Adrenal gland (tissue), 12 donors: ENCODE results near the gene RABGAP1L. TPM values are rescaled to one million over a fixed set of nuclear protein-coding genes. Genes with fewer than 3 reads are reported as not detected.

Experiments used
- DNase-seq, 7 donors: peaks; one replicate each; pipeline ENCODE4 v3.0.0-alpha.2; 2019 to 2020
- H3K27ac ChIP-seq, 5 donors: fragments of 200-600 bp; sonication (generic) in 4 of 5; 1 replicate in 3 of 5; 2 replicates in 2 of 5; pipeline versions ENCODE4 v1.5.1 to v1.8.0; 2016 to 2020; ENCODE audit warnings: mild to moderate bottlenecking in 1 of 5
- H3K27me3 ChIP-seq: fragments of 200-600 bp; 2 replicates; pipeline ENCODE4 v1.8.0; 2021
- H3K36me3 ChIP-seq, 2 donors: fragments of 200-600 bp; replicated peaks in 1 of 2; 1 replicate in 1 of 2; 2 replicates in 1 of 2; pipeline versions ENCODE4 v1.5.1 to v1.8.0; 2018 to 2022
- H3K4me1 ChIP-seq, 2 donors: fragments of 200-600 bp; replicated peaks in 1 of 2; 1 replicate in 1 of 2; 2 replicates in 1 of 2; pipeline versions ENCODE4 v1.5.1 to v1.8.0; 2018 to 2021
- H3K4me3 ChIP-seq, 4 donors: fragments of 200-600 bp; sonication (generic) in 3 of 4; one replicate each; pipeline ENCODE4 v1.5.1; 2016 to 2018
- H3K9me3 ChIP-seq, 3 donors: fragments of 200-600 bp; sonication (generic) in 1 of 3; replicated peaks in 1 of 3; 1 replicate in 2 of 3; 2 replicates in 1 of 3; pipeline versions ENCODE4 v1.5.1 to v1.8.0; 2016 to 2021
- POLR2A ChIP-seq, 2 donors: fragments of 450-650 bp; IDR thresholded peaks; one replicate each; pipeline ENCODE4 v1.6.1; 2017; ENCODE audit warnings: antibody characterized with exemption in 2 of 2, mild to moderate bottlenecking in 2 of 2, moderate library complexity in 1 of 2
- WGBS, 4 donors: extraction: QIAGEN DNeasy Blood & Tissue Kit in 2 of 4; methylation state at CpG; one replicate each; pipeline versions ENCODE4 v1.1.5 to v1.1.7; 2013 to 2017; 5-methylcytosine and 5-hydroxymethylcytosine counted together
- intact Hi-C, 2 donors: fragments of 100-400 bp; cut with DNase I; formaldehyde crosslinking; loops; one replicate each; pipeline versions ENCODE4 v1.14.1 to v1.15.0; 2022 to 2023
- polyA plus RNA-seq, 3 donors: library from polyadenylated mRNA; stranded (reverse); fragments of 200-250 nt in 2 of 3; fragments of 350-450 nt in 1 of 3; fragmentation: Illumina TruSeq in 1 of 3; extraction: RNeasy Lipid Tissue Mini Kit (QIAGEN cat#74804) in 1 of 3; gene quantifications; one replicate each; pipeline ENCODE4 v1.2.3, GENCODE V29; 2013 to 2014
- total RNA-seq, 9 donors: library from RNA; depleted of rRNA in 4 of 9; stranded (reverse); fragments of >200 nt in 4 of 9; fragments of 120-200 nt in 1 of 9; fragmentation: NEBNext Ultra II Directional in 1 of 9; extraction: Animal tissue kit (Norgen Biotek cat#: 25700) in 1 of 9; gene quantifications; one replicate each; pipeline versions ENCODE4 v1.1.0 to v1.2.4, GENCODE V29; 2013 to 2023
- TF ChIP-seq, protein P1 (sequence below), 6 experiments: fragments of 450-650 bp in 4 of 6; fragments of 200-600 bp in 2 of 6; sonication (generic) in 1 of 6; IDR thresholded peaks; 1 replicate in 5 of 6; 2 replicates in 1 of 6; pipeline versions ENCODE4 v1.5.1 to v1.8.0; 2016 to 2021; ENCODE audit warnings: antibody characterized with exemption in 6 of 6, mild to moderate bottlenecking in 2 of 6, moderate library complexity in 1 of 6
- donor health status: healthy with polysubstance abuse.
- donor health status: Bipolar disorder and iron deficiency.
- donor health status: DM: yes; HTN: yes; CAD: no.
- donor health status: DM: no; HTN: no; CAD: no.
- donor health status: DM: no; HTN: no; CAD: no.
- donor health status: DM: yes; HTN: yes; CAD: no.

Gene RABGAP1L
- total and polyA plus RNA-seq, 12 donors, result 10.4 to 29.9 (median 19.7) TPM

DNA sequence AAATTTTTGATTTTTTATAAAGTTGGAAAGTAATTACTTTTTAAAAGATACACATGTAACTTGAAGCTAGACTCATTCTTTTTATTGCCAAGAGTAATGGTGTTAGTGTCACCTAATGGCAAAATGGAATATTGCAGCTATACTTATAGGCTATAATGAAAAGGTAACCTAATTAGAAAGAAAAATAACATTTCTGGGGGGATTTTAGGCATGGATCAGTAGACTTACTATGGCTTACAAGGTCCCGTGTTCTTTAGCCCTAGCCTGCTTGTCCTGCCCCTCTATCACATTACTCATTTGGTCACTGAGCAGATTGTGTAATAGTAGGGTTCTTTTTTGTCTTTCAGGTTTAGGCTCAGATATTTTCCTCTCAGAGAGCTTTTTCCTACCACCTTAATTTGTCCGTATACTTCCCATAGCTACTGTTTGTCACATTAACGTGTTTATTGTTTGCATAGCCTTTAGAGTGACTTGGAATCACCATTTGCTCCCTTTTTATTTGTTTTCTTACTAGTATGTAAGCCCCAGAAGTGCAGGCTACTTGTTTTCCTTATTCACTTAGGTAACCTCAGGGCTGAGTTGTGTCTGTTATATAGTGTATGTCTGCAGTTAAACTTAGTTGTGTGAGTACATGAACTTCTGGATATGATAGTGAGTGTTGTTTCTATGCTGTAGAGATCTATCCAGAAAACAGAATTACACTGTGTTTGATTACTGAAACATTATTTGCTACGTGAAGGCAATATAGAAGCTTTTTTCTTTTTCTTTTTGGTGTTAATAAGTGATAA is 58.7 kb downstream of the RABGAP1L start:
- no peaks in the 10 kb centered on the region for H3K27me3 ChIP-seq
- 28 to 37% (median 34%) methylated on average over 4 of the region's 4 CpGs for WGBS, 4 donors
- no peak overlapping the region for H3K4me3 ChIP-seq
- no peaks in the 10 kb centered on the region for H3K36me3 ChIP-seq
- H3K4me1 ChIP-seq, result no peaks in the 10 kb centered on the region
- no peak for TF ChIP-seq POLR2A (IDR thresholded peaks at IDR 0.05)
- TF ChIP-seq, protein P1, sequence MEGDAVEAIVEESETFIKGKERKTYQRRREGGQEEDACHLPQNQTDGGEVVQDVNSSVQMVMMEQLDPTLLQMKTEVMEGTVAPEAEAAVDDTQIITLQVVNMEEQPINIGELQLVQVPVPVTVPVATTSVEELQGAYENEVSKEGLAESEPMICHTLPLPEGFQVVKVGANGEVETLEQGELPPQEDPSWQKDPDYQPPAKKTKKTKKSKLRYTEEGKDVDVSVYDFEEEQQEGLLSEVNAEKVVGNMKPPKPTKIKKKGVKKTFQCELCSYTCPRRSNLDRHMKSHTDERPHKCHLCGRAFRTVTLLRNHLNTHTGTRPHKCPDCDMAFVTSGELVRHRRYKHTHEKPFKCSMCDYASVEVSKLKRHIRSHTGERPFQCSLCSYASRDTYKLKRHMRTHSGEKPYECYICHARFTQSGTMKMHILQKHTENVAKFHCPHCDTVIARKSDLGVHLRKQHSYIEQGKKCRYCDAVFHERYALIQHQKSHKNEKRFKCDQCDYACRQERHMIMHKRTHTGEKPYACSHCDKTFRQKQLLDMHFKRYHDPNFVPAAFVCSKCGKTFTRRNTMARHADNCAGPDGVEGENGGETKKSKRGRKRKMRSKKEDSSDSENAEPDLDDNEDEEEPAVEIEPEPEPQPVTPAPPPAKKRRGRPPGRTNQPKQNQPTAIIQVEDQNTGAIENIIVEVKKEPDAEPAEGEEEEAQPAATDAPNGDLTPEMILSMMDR (IDR thresholded peaks at IDR 0.05), result peak; percentile 55 to 75 (median 65)
- H3K9me3 ChIP-seq, result no peaks in the 10 kb centered on the region
- intact Hi-C loops, result loop anchor here in 1 of 2 donors (10.0 kb wide), 1 partner anchor 793 kb away; no protein-coding TSS in a partner anchor
- no peak overlapping the region for H3K27ac ChIP-seq
- no peak for DNase-seq

DNA sequence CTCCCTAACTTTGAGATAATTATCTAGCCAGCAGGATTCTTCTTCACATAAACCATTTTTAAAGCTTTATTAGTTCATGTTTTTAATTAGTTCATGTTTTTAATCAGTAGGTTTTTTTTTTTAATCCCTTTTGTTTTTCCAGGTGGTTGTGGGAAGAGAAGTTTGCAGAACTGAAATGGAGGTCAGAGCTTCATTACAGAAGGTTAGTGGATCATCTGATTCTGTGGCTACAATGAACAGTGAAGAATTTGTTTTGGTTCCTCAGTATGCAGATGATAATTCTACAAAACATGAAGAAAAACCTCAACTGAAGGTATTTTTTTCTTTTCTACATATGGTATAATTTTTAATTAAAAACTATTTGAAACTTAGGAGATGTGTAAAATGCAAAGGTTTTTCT is 59.7 kb downstream of the RABGAP1L start:
- Histone ChIP-seq H3K4me1 (no peaks in the 10 kb centered on the region), H3K9me3 (no peaks in the 10 kb centered on the region), H3K4me3 (no peak overlapping the region), H3K36me3 (no peaks in the 10 kb centered on the region), H3K27ac (no peak overlapping the region), H3K27me3 (no peaks in the 10 kb centered on the region)
- TF ChIP-seq, protein P1 (IDR thresholded peaks at IDR 0.05), result no peak
- TF ChIP-seq POLR2A (IDR thresholded peaks at IDR 0.05), result no peak
- no peak for DNase-seq
- intact Hi-C loops, result loop anchor here in 1 of 2 donors (10.0 kb wide), 1 partner anchor 794 kb away; no protein-coding TSS in a partner anchor

DNA sequence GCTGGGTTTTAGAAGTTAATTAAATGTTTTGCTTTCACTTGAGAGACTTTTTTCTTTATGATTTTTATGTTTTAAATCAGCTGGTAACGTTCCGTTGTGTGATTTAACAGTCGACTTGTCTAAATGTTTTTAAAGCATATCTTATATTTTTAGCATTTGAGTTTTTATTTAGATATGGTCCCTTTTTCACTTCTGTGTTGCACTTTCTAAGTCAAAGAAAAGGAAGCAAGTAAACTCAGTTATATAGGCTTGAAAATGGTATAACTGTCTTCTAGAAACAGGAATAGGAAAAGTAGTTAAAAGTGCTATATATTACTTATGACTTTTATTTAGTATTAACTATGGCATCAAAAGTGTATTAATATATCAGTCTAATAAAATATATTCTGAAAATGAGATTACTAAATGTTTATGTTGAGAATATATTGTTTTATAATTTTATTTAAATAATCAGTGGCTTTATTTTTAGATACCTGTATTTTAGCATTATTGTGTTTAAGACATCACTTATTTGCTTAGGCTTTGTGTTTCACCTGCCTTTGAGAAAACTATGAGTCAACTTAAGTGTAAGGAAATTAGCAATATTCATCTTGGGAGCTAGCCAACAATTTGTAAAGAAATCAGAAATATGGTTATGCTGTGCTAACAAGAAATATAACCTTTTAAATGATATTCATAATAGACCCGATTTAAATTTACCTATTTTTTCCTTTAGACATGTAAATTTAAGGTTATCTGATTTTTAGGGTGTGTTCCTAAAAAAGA is 60.5 kb downstream of the RABGAP1L start:
- no peak for DNase-seq
- intact Hi-C loops, result loop anchor here in 1 of 2 donors (10.0 kb wide), 1 partner anchor 795 kb away; no protein-coding TSS in a partner anchor
- Histone ChIP-seq H3K27ac (no peak overlapping the region), H3K27me3 (no peaks in the 10 kb centered on the region), H3K4me1 (no peaks in the 10 kb centered on the region), H3K36me3 (no peaks in the 10 kb centered on the region), H3K4me3 (no peak overlapping the region), H3K9me3 (no peaks in the 10 kb centered on the region)
- WGBS, 4 donors, result 79 to 86% (median 84%) methylated on average over 4 of the region's 4 CpGs
- no peak for TF ChIP-seq POLR2A (IDR thresholded peaks at IDR 0.05)
- TF ChIP-seq, protein P1 (IDR thresholded peaks at IDR 0.05), result no peak

DNA sequence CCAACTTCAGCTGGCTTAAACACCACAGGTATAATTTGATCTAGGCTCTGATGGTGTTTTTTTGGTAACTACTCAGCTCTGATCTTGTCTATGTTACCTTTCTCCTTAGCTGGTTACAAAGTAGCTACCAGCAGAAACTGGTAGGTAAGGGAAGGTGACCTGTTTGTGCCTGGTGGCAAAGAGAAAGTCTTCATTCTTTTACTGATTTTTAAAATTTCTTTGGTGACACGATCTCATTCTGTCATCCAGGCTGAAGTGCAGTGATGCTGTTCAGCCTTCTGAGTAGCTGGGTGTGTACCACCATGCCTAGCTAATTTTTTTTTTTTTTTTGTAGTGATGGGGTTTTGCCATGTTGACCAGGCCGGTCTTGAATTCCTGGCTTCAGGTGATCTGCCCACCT is 62.4 kb downstream of the RABGAP1L start:
- no peak for DNase-seq
- H3K27me3 ChIP-seq, result no peaks in the 10 kb centered on the region
- WGBS, 4 donors, result 91 to 97% (median 92%) methylated on average over 2 of the region's 2 CpGs
- TF ChIP-seq, protein P1 (IDR thresholded peaks at IDR 0.05), result no peak
- TF ChIP-seq POLR2A (IDR thresholded peaks at IDR 0.05), result no peak
- intact Hi-C loops, result no loop called here
- H3K36me3 ChIP-seq, result no peaks in the 10 kb centered on the region
- H3K4me3 ChIP-seq, result no peak overlapping the region
- H3K27ac ChIP-seq, result no peak overlapping the region
- no peaks in the 10 kb centered on the region for H3K4me1 ChIP-seq
- no peaks in the 10 kb centered on the region for H3K9me3 ChIP-seq
